GM21576 (cell line): ENCODE results near the gene NF1.
"Not testable (repeated sequence)": the region's sequence is repeated elsewhere in the genome, so short reads cannot be mapped to it uniquely, and the experiment has no call there.

Experiments used
- ATAC-seq: cut with Tn5 transposase; IDR thresholded peaks from one replicate; pipeline ENCODE4 v1.9.1; 2021; ENCODE audit warnings: mild to moderate bottlenecking, moderate library complexity; ENCODE audit not compliant: unreplicated experiment

Gene NF1, protein sequence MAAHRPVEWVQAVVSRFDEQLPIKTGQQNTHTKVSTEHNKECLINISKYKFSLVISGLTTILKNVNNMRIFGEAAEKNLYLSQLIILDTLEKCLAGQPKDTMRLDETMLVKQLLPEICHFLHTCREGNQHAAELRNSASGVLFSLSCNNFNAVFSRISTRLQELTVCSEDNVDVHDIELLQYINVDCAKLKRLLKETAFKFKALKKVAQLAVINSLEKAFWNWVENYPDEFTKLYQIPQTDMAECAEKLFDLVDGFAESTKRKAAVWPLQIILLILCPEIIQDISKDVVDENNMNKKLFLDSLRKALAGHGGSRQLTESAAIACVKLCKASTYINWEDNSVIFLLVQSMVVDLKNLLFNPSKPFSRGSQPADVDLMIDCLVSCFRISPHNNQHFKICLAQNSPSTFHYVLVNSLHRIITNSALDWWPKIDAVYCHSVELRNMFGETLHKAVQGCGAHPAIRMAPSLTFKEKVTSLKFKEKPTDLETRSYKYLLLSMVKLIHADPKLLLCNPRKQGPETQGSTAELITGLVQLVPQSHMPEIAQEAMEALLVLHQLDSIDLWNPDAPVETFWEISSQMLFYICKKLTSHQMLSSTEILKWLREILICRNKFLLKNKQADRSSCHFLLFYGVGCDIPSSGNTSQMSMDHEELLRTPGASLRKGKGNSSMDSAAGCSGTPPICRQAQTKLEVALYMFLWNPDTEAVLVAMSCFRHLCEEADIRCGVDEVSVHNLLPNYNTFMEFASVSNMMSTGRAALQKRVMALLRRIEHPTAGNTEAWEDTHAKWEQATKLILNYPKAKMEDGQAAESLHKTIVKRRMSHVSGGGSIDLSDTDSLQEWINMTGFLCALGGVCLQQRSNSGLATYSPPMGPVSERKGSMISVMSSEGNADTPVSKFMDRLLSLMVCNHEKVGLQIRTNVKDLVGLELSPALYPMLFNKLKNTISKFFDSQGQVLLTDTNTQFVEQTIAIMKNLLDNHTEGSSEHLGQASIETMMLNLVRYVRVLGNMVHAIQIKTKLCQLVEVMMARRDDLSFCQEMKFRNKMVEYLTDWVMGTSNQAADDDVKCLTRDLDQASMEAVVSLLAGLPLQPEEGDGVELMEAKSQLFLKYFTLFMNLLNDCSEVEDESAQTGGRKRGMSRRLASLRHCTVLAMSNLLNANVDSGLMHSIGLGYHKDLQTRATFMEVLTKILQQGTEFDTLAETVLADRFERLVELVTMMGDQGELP (N-terminal part only)

DNA sequence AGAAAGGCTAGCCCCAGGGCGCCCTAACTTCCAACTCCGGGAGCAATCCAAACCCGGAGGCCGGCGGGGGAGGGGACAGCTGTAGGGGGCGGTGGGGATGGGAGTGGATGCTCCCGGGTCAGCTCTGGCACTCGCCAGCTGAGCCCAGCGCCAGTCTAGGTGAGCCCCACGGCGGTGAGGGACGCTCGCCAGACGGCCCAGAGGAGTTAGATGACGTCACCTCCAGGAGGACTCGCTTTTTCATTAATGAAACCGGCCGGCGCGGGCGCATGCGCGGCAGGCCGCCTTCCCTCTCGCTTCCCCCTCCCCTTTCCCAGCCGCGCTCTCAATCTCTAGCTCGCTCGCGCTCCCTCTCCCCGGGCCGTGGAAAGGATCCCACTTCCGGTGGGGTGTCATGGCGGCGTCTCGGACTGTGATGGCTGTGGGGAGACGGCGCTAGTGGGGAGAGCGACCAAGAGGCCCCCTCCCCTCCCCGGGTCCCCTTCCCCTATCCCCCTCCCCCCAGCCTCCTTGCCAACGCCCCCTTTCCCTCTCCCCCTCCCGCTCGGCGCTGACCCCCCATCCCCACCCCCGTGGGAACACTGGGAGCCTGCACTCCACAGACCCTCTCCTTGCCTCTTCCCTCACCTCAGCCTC lies at the start of gene NF1:
TSS of gene NF1 (plus strand) at position 378 of the 636 bp plus-strand sequence. CDS start 333 bp downstream, outside the sequence.
- ATAC-seq = peak; percentile 76

DNA sequence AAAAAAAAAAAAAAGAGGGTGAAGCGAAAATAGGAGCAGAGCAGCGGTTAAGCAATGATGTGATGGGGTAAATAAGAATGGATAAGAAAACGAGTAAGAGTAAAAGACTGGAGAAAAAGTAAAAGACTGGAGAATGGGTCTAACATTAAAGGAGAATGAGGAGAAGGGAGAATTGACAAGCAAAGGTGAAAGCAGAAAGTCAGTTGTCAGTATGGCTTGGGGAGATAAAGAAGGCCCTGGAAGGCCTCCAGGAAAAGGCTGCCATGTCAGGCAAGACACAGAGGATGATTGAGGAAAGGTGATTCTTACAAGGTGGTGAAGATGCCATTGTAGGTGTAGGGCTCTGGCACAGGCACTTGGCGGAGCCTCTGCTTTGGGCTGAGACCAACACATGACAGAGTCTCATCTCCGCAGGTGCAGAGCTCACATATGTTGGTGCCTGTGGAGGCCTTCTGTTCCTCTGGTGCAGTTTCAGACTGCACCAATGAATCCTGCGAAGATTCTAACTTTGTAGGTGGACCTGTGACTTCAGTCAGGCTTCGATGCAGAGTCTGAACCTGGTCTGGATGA lies 47.8 kb upstream of the NF1 start:
- not testable (repeated sequence) for ATAC-seq

DNA sequence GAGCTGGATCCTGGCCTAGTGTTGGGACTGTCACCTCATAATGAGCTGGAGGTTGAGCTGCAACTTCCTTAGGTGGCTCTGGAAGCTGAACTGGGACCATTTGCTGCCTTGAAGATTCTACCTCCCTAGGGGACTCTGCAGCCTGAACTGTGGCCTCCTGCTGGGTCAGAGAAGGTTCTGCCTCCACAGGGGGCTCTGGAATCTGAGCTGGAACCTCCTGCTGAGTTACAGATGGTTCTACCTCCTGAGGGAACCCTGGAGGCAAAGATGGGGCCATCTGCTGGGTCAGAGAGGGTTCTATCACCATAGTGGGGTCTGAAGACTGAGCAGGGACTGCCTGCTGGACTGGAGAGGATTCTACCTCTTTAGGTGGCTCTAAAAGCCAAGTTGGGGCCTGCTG lies 46.6 kb upstream of the NF1 start:
- ATAC-seq = no peak

DNA sequence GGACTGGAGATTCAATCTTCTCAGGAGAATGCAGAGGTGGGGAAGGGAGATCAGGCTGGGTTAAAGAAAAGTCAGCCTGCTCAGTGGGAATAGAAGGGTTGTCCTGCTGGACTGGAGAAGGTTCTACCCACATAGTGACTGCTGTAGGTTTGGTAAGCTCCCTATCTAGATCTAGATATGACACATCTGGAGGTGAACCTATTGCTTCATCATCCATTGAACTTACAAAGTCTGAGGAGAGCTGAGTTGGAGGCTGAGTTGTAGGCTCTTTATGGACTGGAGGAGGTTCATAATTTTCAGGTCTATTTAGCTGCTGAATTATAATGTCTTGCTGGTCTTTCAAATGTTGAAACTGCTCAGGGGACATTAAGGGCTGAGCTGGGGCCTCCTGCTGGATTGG lies 46.0 kb upstream of the NF1 start:
- no peak for ATAC-seq

DNA sequence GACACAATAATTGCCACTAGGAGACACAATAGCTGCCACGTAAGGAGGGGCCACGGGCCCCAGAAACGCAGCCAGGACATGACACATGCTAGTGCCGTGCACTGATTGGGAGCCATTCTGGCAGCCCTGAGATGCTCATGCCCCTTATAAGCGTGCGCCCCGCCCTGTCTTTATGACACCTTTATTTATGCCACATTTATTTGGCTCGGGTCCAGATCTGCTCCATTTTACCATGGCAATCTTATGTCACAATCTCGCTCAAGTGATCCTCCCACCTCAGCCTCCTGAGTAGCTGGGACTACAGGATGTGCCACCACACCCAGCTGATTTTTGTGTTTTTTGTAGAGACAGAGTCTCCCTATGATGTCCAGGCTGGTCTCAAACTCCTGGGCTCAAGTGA lies 43.8 kb upstream of the NF1 start:
- ATAC-seq = no peak

DNA sequence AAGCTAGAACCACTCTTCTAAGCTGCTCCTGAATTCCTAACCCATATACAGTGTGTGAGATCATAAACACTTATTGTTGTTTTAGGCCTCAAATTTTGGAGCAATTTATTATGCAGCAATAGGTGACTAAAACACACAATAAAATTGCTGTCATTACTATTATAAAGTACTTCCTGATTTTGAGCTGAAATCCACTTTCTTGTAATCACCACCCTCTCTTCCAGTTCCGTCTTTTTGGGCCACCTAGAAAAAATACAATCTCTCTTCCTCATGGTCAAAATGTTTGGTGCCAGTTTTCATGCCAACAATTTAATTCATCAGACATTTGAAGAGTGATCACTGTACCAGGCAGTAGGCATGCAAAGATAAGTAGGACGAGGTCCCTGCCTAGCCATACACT lies 43.3 kb upstream of the NF1 start:
- no peak for ATAC-seq

DNA sequence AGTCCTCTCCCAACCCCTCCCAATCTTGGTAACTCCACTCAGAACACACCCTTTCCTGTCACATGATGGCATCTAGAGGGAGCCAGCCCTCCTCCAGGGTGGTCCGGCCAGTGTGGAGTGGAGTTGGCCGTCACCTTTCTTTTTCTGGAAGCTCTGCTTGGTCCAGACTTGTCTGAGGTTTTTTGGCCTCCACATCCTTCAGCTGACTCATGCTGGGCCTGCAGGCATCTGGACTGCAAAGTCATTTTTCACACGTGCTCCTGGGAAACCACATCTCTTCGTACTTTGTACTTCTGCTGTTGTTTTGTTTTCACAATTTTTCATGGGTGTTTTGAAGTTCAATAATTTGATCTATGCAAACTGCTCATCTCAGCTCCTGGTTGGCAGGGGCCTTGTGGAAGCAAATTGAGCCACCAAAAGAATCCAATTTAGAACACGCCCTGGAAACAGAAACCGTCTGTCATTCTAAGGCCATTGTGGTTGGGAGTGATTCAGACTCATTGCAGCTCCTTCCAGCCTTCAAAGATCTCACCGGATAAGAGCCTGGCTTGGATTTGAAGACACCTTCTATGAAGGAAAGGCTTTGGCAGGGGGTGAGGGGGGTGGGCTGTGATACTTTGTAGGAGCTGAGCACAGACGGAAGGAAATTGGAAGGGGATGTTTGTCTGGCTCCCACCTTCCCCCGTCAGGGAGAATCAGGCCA lies 42.4 kb upstream of the NF1 start:
- ATAC-seq = no peak

DNA sequence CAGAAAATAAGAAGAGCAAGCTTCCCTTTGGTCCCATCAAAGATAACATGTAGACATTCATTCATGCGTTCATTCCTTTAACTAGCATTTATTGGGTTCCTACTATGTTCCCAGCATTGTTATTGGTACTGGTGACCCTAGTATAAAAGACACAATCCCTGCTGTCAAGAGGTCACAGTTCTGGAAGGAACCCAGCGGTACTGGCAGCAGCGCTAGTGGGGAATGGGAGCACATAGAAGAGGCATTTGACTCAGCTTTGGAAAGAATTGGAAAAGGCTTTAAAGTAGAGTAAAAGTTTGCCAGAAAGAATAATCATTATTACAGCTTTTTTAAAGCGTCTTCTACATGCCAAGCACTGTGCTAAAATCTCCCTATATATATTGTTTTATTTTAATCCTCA lies 41.7 kb upstream of the NF1 start:
- no peak for ATAC-seq

DNA sequence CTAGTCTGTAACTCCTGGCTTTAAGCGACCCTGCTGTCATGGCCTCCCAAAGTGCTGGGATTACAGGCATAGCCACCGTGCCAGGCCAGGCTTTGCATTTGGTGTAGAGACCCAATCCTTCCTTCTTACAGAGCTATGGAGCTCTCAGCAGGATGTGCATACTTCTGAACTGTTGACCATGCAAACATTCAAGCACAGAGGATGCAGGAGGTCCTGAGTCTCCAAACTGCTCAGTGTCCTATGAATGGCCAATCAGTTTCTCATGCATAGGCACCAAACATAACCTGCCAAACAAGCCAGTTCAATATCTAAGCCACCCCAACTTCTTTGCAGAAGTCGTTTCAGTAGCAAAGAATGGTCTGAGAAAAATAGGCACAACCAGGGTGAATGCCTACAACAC lies 40.0 kb upstream of the NF1 start:
- no peak for ATAC-seq

DNA sequence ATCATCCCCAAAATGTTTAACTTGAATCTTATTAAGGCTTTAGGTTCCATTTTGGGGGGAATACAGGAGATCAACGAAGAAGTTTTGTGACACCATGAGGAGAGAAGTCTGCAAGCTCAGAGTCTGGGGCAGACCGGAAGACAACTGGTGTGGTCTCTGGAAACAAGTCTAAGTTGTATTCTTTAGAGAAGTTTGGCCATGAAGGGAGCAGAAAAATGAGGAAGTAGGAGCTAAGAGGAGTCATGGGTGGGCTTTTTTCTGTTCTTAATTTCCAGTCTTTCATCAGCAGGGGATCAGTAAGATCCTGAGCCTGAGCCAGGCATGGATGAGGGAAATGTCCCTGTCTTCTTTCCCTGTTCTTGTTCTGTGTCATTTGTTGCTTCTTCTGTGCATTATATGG lies 35.8 kb upstream of the NF1 start:
- no peak for ATAC-seq

DNA sequence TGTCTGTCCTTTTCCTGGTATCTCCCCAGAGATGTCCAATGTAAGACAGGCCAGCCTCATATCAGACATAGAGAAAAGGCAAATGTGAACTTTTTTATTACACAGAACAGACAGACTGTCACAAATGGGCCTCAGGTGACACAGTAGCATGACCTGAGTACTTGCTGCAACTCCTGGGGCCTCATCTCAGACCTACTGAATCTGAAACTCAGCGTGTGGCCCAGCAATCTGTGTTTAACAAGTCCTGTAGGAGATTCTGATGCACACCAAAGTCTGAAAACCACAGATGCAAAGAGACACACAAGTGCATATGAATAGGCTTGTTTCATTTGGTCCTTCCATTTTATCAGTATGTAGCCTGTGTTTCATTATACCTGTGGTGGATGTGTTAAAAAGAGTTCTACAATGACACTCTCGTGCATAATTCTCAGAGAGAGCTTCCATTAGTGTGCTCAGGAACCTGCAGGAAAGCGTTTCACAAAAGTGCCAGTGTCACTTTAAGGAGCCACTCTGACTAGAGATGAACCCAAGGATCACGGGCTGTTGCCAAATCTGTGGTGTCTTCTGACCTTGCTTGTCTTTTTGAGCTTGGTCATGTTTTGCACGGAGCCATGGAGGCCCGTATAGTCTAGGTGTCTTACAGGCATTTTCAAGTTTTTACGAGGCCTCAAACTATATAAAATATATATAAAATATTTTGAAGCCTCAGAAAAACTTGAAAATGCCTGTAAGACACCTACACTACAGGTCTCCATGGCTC lies 33.8 kb upstream of the NF1 start:
- no peak for ATAC-seq

DNA sequence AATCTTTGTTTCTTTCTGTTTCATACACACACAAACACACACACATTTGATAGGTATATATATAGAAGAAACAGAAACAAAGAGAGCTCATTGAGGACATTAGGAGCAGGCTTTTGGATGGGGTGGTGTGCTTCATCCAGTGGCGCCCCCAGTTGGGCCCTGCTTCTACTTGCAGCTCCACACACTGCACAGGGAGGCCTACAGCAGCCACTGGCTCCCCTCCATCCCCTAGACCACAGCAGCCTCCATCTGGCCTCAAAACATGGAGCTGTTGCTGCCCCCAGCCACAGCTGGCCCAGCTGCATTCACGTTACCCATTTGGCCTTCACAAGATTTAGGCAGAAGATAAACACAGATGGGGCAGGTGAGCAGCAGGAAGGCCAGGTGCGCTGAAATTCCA lies 33.1 kb upstream of the NF1 start:
- no peak for ATAC-seq

DNA sequence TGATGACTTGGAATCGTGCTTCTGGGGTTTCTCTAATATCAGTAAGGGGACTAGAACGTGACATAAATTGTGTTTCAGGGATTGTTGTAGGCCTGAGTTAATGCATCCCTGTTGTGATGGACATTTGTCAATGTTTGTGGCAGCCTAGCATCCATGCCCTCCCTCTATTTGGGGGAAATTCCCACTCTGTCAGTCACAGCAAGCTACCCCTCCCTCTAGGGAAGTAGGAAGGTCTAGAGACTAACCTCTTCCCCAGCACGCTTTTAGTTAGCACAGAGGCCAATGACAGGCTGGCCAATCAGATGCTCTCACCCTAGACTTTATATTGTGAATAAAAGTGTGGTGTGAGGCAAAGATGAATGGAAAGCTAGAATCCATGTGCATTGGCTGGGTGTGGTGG lies 32.4 kb upstream of the NF1 start:
- ATAC-seq = no peak

DNA sequence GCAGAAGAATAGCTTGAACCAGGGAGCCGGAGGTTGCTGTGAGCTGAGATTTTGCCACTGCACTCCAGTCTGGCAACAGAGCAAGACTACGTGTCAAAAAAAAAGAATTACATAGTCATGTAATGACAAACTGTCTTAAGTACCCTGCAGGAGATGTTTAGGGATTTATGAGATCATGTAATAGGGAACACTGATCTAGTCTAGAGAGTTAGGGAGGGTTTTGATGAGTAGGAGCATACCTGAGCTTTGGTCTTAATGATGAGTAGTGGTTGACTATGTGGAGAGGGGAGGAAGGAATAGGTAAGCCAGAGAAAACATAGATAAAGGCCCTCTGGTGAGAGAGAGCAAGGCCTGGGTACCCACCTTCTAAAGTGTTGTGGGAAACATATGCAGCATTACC lies 30.1 kb upstream of the NF1 start:
- no peak for ATAC-seq

DNA sequence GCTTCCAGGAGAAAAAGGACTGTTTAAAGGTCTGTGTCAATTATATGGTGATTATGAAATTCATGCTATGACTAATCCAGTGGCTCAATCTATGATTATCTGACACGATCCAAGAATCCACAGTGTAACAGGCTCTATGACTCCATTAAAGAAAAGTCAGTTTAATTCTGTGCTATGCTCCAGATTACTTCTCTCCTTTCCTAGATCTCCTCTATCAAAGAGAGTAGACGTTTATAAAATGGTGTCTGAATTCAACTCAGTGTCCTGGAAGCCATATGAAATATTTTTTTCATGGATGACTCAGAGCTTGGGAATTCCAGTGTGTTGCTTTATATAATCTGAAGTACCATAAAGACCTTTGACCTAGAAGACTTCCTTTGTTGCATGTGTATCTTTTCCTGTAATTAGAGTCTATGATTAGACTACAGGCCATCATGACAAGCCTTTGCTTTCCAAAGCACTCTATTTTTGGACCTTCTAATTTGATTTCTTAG lies 27.0 kb upstream of the NF1 start:
- ATAC-seq = no peak

DNA sequence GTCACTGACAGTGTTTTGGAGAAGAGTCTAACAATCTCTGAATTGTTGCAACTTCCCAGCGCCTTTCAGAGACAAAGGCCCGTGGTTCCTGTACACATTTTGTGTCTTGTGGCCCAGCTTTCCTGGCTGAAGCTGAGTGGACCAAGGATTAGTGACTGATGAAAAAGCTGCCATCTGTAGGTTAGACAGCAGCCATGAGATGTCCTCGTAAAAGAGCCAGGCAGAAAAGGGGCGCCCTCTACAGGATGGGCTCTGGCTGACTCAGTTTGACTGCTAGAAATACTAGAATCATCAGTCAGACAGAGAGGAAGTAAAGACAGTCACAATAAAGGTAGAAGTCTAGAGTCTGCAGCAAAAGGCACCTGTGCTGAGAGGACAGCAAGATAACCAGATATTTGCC lies 26.5 kb upstream of the NF1 start:
- no peak for ATAC-seq

DNA sequence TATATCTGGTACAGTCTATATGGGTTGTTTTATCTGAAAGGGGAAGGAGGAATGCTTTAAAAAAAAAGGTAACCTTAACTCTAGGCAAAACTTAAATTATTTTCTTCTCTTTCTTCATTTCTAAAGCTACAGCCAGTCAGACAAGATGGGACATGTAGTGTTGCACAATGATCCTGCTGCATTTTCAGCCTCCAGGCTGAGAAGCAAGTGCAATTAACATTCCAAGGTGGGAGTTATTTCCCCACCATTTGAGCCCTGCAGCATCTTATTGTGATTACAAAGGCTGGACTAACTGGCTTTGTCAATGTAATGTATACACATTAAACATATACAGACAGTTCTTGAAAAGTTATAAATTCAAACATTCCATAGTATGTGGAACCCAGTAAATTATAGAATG lies 22.6 kb upstream of the NF1 start:
- no peak for ATAC-seq

DNA sequence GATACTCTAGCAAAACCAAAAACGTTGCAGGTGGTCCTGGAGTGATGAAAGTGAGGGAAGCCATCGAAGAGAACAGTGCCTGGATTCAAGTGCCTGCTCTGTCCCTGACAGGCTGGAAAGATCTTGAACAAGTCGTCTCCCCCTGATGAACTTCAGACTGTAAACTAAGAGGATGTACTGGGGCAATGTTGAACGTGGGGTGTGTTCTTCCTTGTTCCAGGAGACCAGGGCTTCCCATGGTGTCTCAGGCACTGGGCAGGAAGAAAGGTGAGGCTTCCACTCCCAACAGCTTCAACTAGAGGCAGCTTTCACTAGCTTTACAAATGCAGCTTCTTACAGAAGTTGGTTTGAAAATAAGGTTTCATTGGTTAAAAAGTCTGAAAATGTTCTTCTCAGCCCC lies 21.4 kb upstream of the NF1 start:
- no peak for ATAC-seq
